ENCODE measurements around the gene CD2AP. TPM values are rescaled to one million over a fixed set of nuclear protein-coding genes. Genes with fewer than 3 reads are reported as not detected.

Gene CD2AP
- total RNA-seq, 1 experiment from 2014 or later, result 34.0 TPM

GRCh38 chr6:47669684-47670513 lies 192.3 kb downstream of the CD2AP start:
- DNase-seq, result peak; percentile 19
- Histone ChIP-seq H3K27me3 (ENCODE audit: control insufficient read depth, insufficient read depth, low read length) (no peaks in the 10 kb centered on the region), H3K4me3 (ENCODE audit: insufficient read depth, low read depth, low read length) (no peak overlapping the region), H3K36me3 (replicated peaks; ENCODE audit: control insufficient read depth, insufficient read depth, low read length) (no peaks in the 10 kb centered on the region)

- Histone ChIP-seq H3K36me3 (replicated peaks; ENCODE audit: control insufficient read depth, insufficient read depth, low read length) (no peaks in the 10 kb centered on the region), H3K4me3 (ENCODE audit: insufficient read depth, low read depth, low read length) (no peak overlapping the region), H3K27me3 (ENCODE audit: control insufficient read depth, insufficient read depth, low read length) (no peaks in the 10 kb centered on the region)
- DNase-seq, result peak; percentile 37
Measured at GRCh38 chr6:47670851-47671250, 193.3 kb downstream of the CD2AP start.

- Histone ChIP-seq H3K36me3 (replicated peaks; ENCODE audit: control insufficient read depth, insufficient read depth, low read length) (no peaks in the 10 kb centered on the region), H3K27me3 (ENCODE audit: control insufficient read depth, insufficient read depth, low read length) (no peaks in the 10 kb centered on the region), H3K4me3 (ENCODE audit: insufficient read depth, low read depth, low read length) (no peak overlapping the region)
- no peak for DNase-seq
Measured at GRCh38 chr6:47671777-47672176, 194.2 kb downstream of the CD2AP start.

- Histone ChIP-seq H3K36me3 (replicated peaks; ENCODE audit: control insufficient read depth, insufficient read depth, low read length) (no peaks in the 10 kb centered on the region), H3K27me3 (ENCODE audit: control insufficient read depth, insufficient read depth, low read length) (no peaks in the 10 kb centered on the region), H3K4me3 (ENCODE audit: insufficient read depth, low read depth, low read length) (no peak overlapping the region)
- DNase-seq, result no peak
Measured at GRCh38 chr6:47672816-47673215, 195.2 kb downstream of the CD2AP start.

GRCh38 chr6:47674673-47675072 lies 197.1 kb downstream of the CD2AP start:
- H3K4me3 ChIP-seq (ENCODE audit: insufficient read depth, low read depth, low read length), result no peak overlapping the region
- no peaks in the 10 kb centered on the region for H3K27me3 ChIP-seq (ENCODE audit: control insufficient read depth, insufficient read depth, low read length)
- no peaks in the 10 kb centered on the region for H3K36me3 ChIP-seq (replicated peaks; ENCODE audit: control insufficient read depth, insufficient read depth, low read length)
- no peak for DNase-seq

Other genes with a start within 250 kb of the CD2AP start
- 47.5 and 50.8 TPM in 2 replicates for gene TNFRSF21, start 167.9 kb upstream of the CD2AP start, total RNA-seq (2014; rRNA removed; shearing (Covaris generic))
- 0.03 TPM in 1 of 2 replicates, not detected in the other for gene ADGRF4, start 220.8 kb downstream of the CD2AP start, total RNA-seq (2014; rRNA removed; shearing (Covaris generic))

All from H7 (cell line).